ENCODE data around the gene WFDC8. TPM values are rescaled to one million over a fixed set of nuclear protein-coding genes. Genes with fewer than 3 reads are reported as not detected.

The WFDC8 gene
- total and polyA plus RNA-seq, 2 donors (not counting 3 experiments of a cell fraction or from before 2014, with no cell fraction given): not detected

DNA sequence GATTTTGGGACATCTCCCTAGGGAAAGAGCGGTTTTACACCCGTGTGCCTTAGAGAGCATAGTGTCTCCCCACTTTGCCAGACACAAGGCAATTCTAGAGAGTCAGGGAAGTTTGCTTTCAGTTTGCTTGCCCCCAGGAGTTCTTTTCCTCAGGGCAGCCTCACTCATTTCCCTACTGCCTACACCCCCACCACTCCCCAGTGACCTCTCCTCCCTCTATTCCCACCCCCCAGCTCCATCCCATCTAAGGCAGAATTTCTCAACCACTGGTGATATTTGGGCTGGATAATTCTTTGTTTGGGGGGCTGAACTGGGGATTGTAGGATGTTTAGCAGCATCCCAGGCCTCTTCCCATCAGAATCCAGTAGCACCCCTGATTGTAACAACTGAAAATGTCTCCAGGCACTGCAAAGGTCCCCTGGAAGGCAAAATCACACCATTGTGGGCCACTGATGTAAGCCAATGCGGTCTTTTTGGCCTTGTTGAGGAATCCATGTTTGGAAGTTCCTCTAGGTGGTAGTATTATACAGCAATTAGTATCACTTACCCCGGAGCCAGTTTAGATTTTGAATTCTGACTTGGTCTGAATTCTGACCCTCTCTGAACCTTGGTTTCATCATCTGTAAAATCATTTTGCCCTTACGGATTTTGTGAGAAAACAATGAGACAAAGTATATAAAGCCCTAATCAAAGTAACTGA is 33.2 kb downstream of the WFDC8 start:
- no TSS peak for BruUV-seq (replicated peaks)
- no peaks in the 10 kb centered on the region for H3K36me3 ChIP-seq (ENCODE audit: control insufficient read depth in 2 of 2, extremely low read depth in 1 of 2, insufficient read depth in 2 of 2, low read length in 2 of 2)
- DNase-seq (ENCODE audit: low read depth, low spot score) (no peak), FAIRE-seq (no peak)
- H2AFZ ChIP-seq (ENCODE audit: low read depth, low read length): no peak overlapping the region
- intact Hi-C loops (cut with micrococcal nuclease): loop anchor here (1.0 kb wide), 1 partner anchor 225 kb away; no protein-coding TSS in a partner anchor
- H3K79me2 ChIP-seq (ENCODE audit: control insufficient read depth, insufficient read depth, low read length): no peaks in the 10 kb centered on the region
- H3K4me1 ChIP-seq (ENCODE audit: control insufficient read depth, extremely low read depth, insufficient read depth, low read length): no peaks in the 10 kb centered on the region
- dilution Hi-C loops (cut with MboI; ENCODE audit: extremely low pct_ligation_motif_present, low sequenced_read_pairs): no loop called here
- ChIA-PET POLR2A (no interaction called here), CTCF (interaction anchor here (1.3 kb wide), 1 partner anchor 225 kb away, joined by 16 read pairs; no protein-coding TSS in a partner anchor)
- H3K4me3 ChIP-seq (replicated peaks in 1 of 3; ENCODE audit: insufficient read depth in 1 of 3, low read depth in 1 of 3, low read length in 3 of 3): no peak overlapping the region
- H4K20me1 ChIP-seq (replicated peaks; ENCODE audit: control insufficient read depth, extremely low read depth, insufficient read depth, low read length): no peaks in the 10 kb centered on the region
- no peaks in the 10 kb centered on the region for H3K9me3 ChIP-seq (replicated peaks; ENCODE audit: control insufficient read depth, insufficient read depth, low read length)
- TF ChIP-seq MAX (IDR thresholded peaks at IDR 0.05; ENCODE audit: insufficient read depth, insufficient read length) (no peak), JUN (IDR thresholded peaks at IDR 0.05; ENCODE audit: borderline replicate concordance, insufficient read depth, insufficient read length, low read depth) (no peak), FOS (IDR thresholded peaks at IDR 0.05; ENCODE audit: borderline replicate concordance, insufficient read depth, low read length) (no peak), POLR2A (IDR thresholded peaks at IDR 0.05; ENCODE audit: low read depth, low read length) (no peak), MYC (IDR thresholded peaks at IDR 0.05; ENCODE audit: low read depth, low read length) (no peak), GATA2 (IDR thresholded peaks at IDR 0.05; ENCODE audit: insufficient read depth, insufficient read length, low read depth, low read length) (no peak), POLR2AphosphoS5 (IDR thresholded peaks at IDR 0.05; ENCODE audit: insufficient read depth, low read depth, low read length) (no peak), EZH2 (IDR thresholded peaks at IDR 0.05; ENCODE audit: borderline replicate concordance, low read depth, low read length, severe bottlenecking) (no peak), CTCF (IDR thresholded peaks at IDR 0.05; ENCODE audit: extremely low read depth in 1 of 2, insufficient read depth in 1 of 2, low read depth in 1 of 2, low read length in 2 of 2) (no peak)
- no peak overlapping the region for H3K4me2 ChIP-seq (ENCODE audit: insufficient read depth, low read length)
- H3K27ac ChIP-seq (ENCODE audit: insufficient read depth, low read depth, low read length): no peak overlapping the region
- H3K9me1 ChIP-seq (replicated peaks; ENCODE audit: control insufficient read depth, extremely low read depth, insufficient read depth, low read length): no peaks in the 10 kb centered on the region
- H3K9ac ChIP-seq (replicated peaks; ENCODE audit: extremely low read depth, insufficient read depth, low read length): no peak overlapping the region
- no peaks in the 10 kb centered on the region for H3K27me3 ChIP-seq (ENCODE audit: control insufficient read depth in 2 of 2, insufficient read depth in 2 of 2, low read length in 2 of 2)

All from endothelial cell of umbilical vein (primary cell).